Activated CD4-positive, alpha-beta memory T cell treated with anti-CD3 and anti-CD28 coated beads for 36 hours (primary cell): Measurements from ENCODE around the gene ASTE1. TPM values are rescaled to one million over a fixed set of nuclear protein-coding genes. Genes with fewer than 3 reads are reported as not detected.
"Not testable (repeated sequence)": the region's sequence is repeated elsewhere in the genome, so short reads cannot be mapped to it uniquely, and the experiment has no call there.

Experiments used
- CTCF ChIA-PET: fragments of 350-600 bp; sonication (Branson Sonifier 250); formaldehyde crosslinking; loops from one replicate; lab custom pipeline; 2021; ENCODE audit warnings: antibody characterized with exemption, inconsistent platforms; lab: Charles Lee
- POLR2A ChIA-PET: fragments of 350-600 bp; sonication (Branson Sonifier 250); formaldehyde crosslinking; loops from one replicate; lab custom pipeline; 2021; ENCODE audit warnings: antibody characterized with exemption; lab: Charles Lee
- DNase-seq: peaks from one replicate; pipeline ENCODE4 v3.0.0-alpha.2; 2020
- H3K27ac Mint-ChIP-seq: one replicate; pipeline ENCODE4 v1.8.0; 2021; ENCODE audit warnings: mixed read lengths
- H3K27me3 Mint-ChIP-seq: one replicate; pipeline ENCODE4 v1.8.0; 2021; ENCODE audit warnings: mixed read lengths
- H3K36me3 Mint-ChIP-seq: one replicate; pipeline ENCODE4 v1.8.0; 2021; ENCODE audit warnings: mixed read lengths
- H3K4me1 Mint-ChIP-seq: one replicate; pipeline ENCODE4 v1.8.0; 2021; ENCODE audit warnings: low read depth, mixed read lengths
- H3K4me3 Mint-ChIP-seq: one replicate; pipeline ENCODE4 v1.8.0; 2021; ENCODE audit warnings: mild to moderate bottlenecking, mixed read lengths
- H3K9me3 Mint-ChIP-seq: one replicate; pipeline ENCODE4 v1.8.0; 2021; ENCODE audit warnings: mixed read lengths
- intact Hi-C: fragments of 100-400 bp; cut with micrococcal nuclease; formaldehyde crosslinking; loops from one replicate; pipeline ENCODE4 v1.15.1; 2023
- total RNA-seq, 2 experiments: library from RNA; stranded (reverse); gene quantifications; one replicate each; pipeline ENCODE4 v1.2.3, GENCODE V29; 2021

The ASTE1 gene, protein sequence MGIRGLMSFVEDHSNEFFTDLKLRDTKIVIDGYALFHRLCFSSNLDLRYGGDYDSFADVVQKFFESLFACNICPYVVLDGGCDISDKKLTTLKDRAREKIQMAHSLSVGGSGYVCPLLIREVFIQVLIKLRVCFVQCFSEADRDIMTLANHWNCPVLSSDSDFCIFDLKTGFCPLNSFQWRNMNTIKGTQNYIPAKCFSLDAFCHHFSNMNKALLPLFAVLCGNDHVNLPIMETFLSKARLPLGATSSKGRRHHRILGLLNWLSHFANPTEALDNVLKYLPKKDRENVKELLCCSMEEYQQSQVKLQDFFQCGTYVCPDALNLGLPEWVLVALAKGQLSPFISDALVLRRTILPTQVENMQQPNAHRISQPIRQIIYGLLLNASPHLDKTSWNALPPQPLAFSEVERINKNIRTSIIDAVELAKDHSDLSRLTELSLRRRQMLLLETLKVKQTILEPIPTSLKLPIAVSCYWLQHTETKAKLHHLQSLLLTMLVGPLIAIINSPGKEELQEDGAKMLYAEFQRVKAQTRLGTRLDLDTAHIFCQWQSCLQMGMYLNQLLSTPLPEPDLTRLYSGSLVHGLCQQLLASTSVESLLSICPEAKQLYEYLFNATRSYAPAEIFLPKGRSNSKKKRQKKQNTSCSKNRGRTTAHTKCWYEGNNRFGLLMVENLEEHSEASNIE
- total RNA-seq = 10 to 100 TPM in 1 of 2 experiments, 1 to 10 TPM in 1; 7.8 to 10.1 TPM

- Mint-ChIP-seq H3K4me3 (peak within 1 kb of the TSS; percentile 84), H3K27ac (peak within 1 kb of the TSS; percentile 90), H3K9me3 (no peaks in the 10 kb centered on the region), H3K27me3 (no peaks in the 10 kb centered on the region), H3K36me3 (peaks cover 24% of the 10 kb centered on the region), H3K4me1 (peaks cover 41% of the 10 kb centered on the region)
- ChIA-PET CTCF (interaction anchor here (1.3 to 2.2 kb wide), 2 partner anchors 13 to 134 kb away, joined by 3 to 9 read pairs; no protein-coding TSS in a partner anchor), POLR2A (interaction anchor here (0.8 to 2.5 kb wide), 7 partner anchors 8 to 133 kb away, joined by 3 to 12 read pairs (median 4); partner anchors contain the start of gene ATP2C1)
- intact Hi-C loops = loop anchor here (1.0 to 5.0 kb wide), 7 partner anchors 119 to 1390 kb away; partner anchors contain the start of genes DNAJC13, MRPL3, NUDT16 and PIK3R4
- DNase-seq = peak; percentile 94
Observed at GRCh38 chr3:131026321-131027151, at the start of gene ASTE1, which contains the start of gene NEK11. Gene ASTE1, minus strand, starts transcription at chr3:131026825. Its CDS starts 1,519 bp downstream, at chr3:131025306. Gene NEK11, plus strand, starts transcription at chr3:131026877. Its CDS starts 2,832 bp downstream, at chr3:131029709.

GRCh38 chr3:131075632-131076328, 49.2 kb upstream of the ASTE1 start:
- intact Hi-C loops = no loop called here

DNA sequence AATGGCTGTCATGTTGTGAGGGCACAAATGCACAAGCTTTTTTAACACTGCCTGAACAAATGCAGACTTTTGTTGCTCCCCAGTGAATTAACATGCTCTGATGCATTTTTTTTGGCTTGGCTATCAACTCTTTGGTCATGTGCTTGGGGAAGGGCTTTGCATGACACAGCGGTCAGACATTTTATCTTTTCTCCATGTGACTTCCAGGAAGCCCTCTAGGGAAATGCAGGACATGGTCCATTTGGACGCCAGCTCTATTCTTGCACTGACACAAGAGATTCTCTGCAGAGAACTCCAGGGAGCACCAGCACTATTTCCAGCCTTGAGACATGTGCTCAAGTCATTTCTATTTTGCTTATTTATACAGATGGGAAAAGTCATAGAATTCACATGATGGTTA, 46.2 kb upstream of the ASTE1 start:
- Mint-ChIP-seq H3K27me3 (no peaks in the 10 kb centered on the region), H3K4me1 (peaks cover 6% of the 10 kb centered on the region), H3K36me3 (no peaks in the 10 kb centered on the region), H3K27ac (no peak overlapping the region), H3K4me3 (no peak overlapping the region), H3K9me3 (no peaks in the 10 kb centered on the region)
- intact Hi-C loops = no loop called here
- no peak for DNase-seq
- ChIA-PET CTCF (no interaction called here), POLR2A (no interaction called here)

More at GRCh38 chr3:131075632-131076328, 49.2 kb upstream of the ASTE1 start:
- no peak for DNase-seq
- Mint-ChIP-seq H3K27me3 (no peaks in the 10 kb centered on the region), H3K9me3 (no peaks in the 10 kb centered on the region), H3K4me3 (no peak overlapping the region), H3K27ac (no peak overlapping the region), H3K36me3 (no peaks in the 10 kb centered on the region), H3K4me1 (peaks cover 6% of the 10 kb centered on the region)
- ChIA-PET CTCF (no interaction called here), POLR2A (no interaction called here)

DNA sequence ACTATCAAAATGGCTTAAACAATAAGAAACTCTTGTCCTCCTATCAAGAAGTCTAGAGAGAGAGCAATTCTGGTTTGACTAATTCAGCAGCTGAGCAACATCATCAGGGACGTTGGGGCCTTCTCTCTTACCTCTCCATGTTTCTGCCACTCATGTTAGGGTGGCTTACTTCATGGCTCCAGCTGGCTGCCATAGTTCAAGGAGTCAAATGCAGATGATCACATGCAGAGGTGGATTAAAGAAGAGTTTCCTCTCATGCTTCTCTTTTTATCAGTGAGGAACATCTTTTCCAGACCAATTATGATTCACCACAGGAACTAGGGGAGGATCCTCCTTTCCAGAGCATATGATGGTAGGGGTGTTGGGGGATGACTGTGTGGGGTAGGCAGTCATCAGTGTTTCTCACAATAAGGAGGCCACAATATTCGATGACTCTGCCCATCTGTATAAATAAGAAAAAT, 45.5 kb upstream of the ASTE1 start:
- no peak for DNase-seq
- Mint-ChIP-seq H3K27ac (no peak overlapping the region), H3K9me3 (no peaks in the 10 kb centered on the region), H3K4me1 (peaks cover 6% of the 10 kb centered on the region), H3K27me3 (no peaks in the 10 kb centered on the region), H3K4me3 (no peak overlapping the region), H3K36me3 (no peaks in the 10 kb centered on the region)
- POLR2A ChIA-PET = no interaction called here
- intact Hi-C loops = no loop called here
- CTCF ChIA-PET = no interaction called here

DNA sequence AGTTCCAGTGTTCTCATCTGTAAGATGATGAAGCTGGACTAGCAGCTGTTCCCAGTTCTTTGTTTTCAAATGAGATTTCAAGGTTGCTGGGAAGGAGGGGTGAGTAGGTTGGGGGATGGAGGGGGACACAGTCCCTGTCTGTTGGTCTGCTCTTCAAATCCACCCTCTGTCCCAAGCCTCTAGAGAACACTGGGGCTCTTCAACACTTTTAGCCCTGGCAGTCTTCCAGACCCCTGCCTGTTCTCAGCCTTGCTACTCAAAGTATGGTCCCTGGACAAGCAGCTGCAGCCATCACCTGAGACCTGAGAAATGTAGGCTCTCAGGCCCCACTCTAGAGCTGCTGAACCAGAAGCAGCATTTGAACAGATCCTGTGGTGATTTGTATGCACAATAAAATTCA, 41.4 kb upstream of the ASTE1 start:
- intact Hi-C loops = no loop called here
- peaks cover 8% of the 10 kb centered on the region for H3K4me1 Mint-ChIP-seq
- POLR2A ChIA-PET = interaction anchor here (0.6 kb wide), 1 partner anchor 17 kb away, joined by 3 read pairs; no protein-coding TSS in a partner anchor
- no peak overlapping the region for H3K27ac Mint-ChIP-seq
- no peaks in the 10 kb centered on the region for H3K27me3 Mint-ChIP-seq
- H3K4me3 Mint-ChIP-seq = no peak overlapping the region
- H3K9me3 Mint-ChIP-seq = no peaks in the 10 kb centered on the region
- CTCF ChIA-PET = no interaction called here
- DNase-seq = no peak
- no peaks in the 10 kb centered on the region for H3K36me3 Mint-ChIP-seq

DNA sequence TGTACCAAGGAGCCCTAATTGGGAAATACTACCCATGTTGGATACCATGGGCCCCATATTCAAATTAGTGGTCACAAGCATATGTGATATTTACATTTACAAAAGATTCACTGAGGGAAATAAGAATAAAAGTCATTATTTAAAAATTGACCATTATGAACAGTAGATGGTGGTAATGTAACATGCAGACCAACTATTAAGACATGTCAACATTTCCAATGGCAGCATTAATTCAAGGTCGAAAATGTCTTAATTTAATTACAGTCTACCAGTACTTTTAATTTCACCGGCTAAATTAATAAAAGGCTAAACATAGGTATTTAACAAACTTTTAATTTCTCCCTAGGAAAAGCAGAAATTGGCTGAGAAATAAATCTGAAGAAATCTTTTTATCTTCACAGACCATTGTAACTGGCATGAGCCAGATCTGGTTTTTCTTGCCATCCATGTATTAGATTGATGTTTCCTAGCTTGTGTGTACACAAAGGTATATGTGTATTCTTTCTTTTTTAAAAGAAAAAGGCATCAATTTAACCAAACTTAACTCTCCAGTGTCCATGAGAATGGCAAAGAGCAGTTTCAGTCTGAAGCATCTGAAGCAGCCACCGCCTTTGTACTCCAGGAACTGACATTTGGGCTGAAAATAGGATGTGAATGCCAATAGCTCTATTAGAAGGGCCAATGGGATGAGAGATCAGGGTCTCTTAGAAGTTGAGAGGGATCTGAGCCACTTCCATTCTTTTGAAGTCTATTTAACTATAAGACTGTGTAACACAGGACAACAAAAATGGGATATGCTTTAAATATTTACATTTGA, 26.6 kb upstream of the ASTE1 start:
- CTCF ChIA-PET = interaction anchor here (1.0 kb wide), 1 partner anchor 20 kb away, joined by 5 read pairs; no protein-coding TSS in a partner anchor

GRCh38 chr3:131050001-131050400, 23.4 kb upstream of the ASTE1 start:
- no peak overlapping the region for H3K27ac Mint-ChIP-seq
- H3K4me3 Mint-ChIP-seq = no peak overlapping the region
- CTCF ChIA-PET = no interaction called here

More for the DNA sequence above, 26.6 kb upstream of the ASTE1 start:
- Mint-ChIP-seq H3K4me3 (no peak overlapping the region), H3K4me1 (no peaks in the 10 kb centered on the region), H3K36me3 (peaks cover 2% of the 10 kb centered on the region), H3K9me3 (no peaks in the 10 kb centered on the region), H3K27me3 (no peaks in the 10 kb centered on the region), H3K27ac (no peak overlapping the region)
- intact Hi-C loops = no loop called here
- POLR2A ChIA-PET = no interaction called here
- no peak for DNase-seq

DNA sequence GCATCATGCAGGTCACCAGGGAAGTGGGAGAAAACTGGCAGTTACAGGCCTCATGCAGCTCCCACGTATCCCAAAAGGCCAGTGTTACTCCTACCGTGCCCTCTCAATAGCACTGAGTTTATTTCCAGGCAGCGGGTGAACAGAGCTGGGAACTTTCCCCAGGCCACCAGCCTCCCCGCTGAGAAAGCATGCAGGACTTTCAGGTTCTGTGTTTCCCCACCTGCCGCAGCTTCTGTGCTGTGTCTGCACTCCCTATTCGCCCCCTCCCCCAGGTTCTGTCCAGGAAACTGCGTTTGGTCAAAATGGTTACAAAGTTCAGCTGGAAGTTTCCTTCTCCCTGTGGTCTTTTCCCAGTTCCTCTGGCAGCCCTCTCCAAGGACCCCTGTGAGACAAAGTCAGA, 21.4 kb upstream of the ASTE1 start:
- Mint-ChIP-seq H3K27me3 (no peaks in the 10 kb centered on the region), H3K27ac (no peak overlapping the region), H3K9me3 (peaks cover 31% of the 10 kb centered on the region), H3K4me1 (peaks cover 4% of the 10 kb centered on the region), H3K36me3 (peaks cover 24% of the 10 kb centered on the region), H3K4me3 (no peak overlapping the region)
- ChIA-PET CTCF (interaction anchor here (0.5 kb wide), 1 partner anchor 979 kb away, joined by 3 read pairs; no protein-coding TSS in a partner anchor), POLR2A (no interaction called here)
- intact Hi-C loops = no loop called here
- no peak for DNase-seq

More at GRCh38 chr3:131050001-131050400, 23.4 kb upstream of the ASTE1 start:
- no peak for DNase-seq
- intact Hi-C loops = no loop called here
- Mint-ChIP-seq H3K36me3 (peaks cover 8% of the 10 kb centered on the region), H3K4me1 (no peaks in the 10 kb centered on the region), H3K9me3 (peaks cover 12% of the 10 kb centered on the region), H3K27me3 (no peaks in the 10 kb centered on the region)
- POLR2A ChIA-PET = no interaction called here

DNA sequence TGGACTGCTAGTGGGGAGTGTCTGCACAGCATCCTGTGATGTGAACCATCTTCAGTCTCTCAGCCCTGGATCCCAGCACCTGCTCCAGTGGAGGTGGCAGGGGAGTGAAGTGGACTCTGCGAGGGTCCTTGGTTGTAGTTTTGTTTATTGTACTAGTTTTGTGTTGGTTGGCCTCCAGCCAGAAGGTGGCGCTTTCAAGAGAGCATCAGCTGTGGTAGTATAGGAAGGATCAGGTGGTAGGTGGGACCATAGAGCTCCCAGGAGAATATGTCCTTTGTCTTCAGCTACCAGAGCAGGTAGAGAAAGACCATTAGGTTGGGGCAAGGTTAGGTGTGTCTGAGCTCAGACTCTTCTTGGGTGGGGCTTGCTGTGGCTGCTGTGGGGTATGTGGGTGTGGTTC, 21.0 kb upstream of the ASTE1 start:
- Mint-ChIP-seq H3K4me3 (no peak overlapping the region), H3K36me3 (peaks cover 24% of the 10 kb centered on the region), H3K4me1 (peaks cover 8% of the 10 kb centered on the region), H3K27ac (no peak overlapping the region), H3K27me3 (no peaks in the 10 kb centered on the region), H3K9me3 (peaks cover 31% of the 10 kb centered on the region)
- intact Hi-C loops = no loop called here
- no peak for DNase-seq
- ChIA-PET CTCF (interaction anchor here (0.5 to 0.6 kb wide), 2 partner anchors 324 to 979 kb away, joined by 3 read pairs; no protein-coding TSS in a partner anchor), POLR2A (no interaction called here)

- peak; percentile 61 for DNase-seq
- intact Hi-C loops, H3K4me3 Mint-ChIP-seq, H3K27me3 Mint-ChIP-seq: not testable (repeated sequence)
- peaks cover 25% of the 10 kb centered on the region for H3K4me1 Mint-ChIP-seq
- peak overlapping the region; percentile 55 for H3K27ac Mint-ChIP-seq
- peaks cover 25% of the 10 kb centered on the region for H3K36me3 Mint-ChIP-seq
- ChIA-PET POLR2A (interaction anchor here (1.4 kb wide), 1 partner anchor 16 kb away, joined by 4 read pairs; the partner anchor contains the start of genes ASTE1 and NEK11), CTCF (interaction anchor here (1.2 to 1.8 kb wide), 2 partner anchors 9 to 10 kb away, joined by 4 to 8 read pairs; no protein-coding TSS in a partner anchor)
- peaks cover 34% of the 10 kb centered on the region for H3K9me3 Mint-ChIP-seq
Observed at GRCh38 chr3:131042271-131042985, 15.8 kb upstream of the ASTE1 start.
